ENCODE measurements around the gene MRPS6.

- TF ChIP-seq RAD21 (IDR thresholded peaks at IDR 0.05) = no peak
- TF ChIP-seq CTCF (IDR thresholded peaks at IDR 0.05; ENCODE audit: low read depth, low read length, missing input control) = no peak
- TF ChIP-seq TAF1 (conservative IDR thresholded peaks at IDR 0.05) = no peak
- no peak for TF ChIP-seq YY1 (IDR thresholded peaks at IDR 0.05)
- no peak for TF ChIP-seq ZBTB33 (IDR thresholded peaks at IDR 0.05)
- TF ChIP-seq SP1 (IDR thresholded peaks at IDR 0.05) = no peak
These were observed 438 bp downstream of the MRPS6 start for GRCh38 chr21:34073749-34074282.

Measured in liver (tissue), 3 donors.